Neural cell (in vitro differentiated cells): ENCODE data around the gene RAP1A. TPM values are rescaled to one million over a fixed set of nuclear protein-coding genes. Genes with fewer than 3 reads are reported as not detected.

Experiments
- H2AFZ ChIP-seq: fragments of 200-600, 300-800 bp; sonication (generic), shearing (Covaris generic); 2 replicates; pipeline ENCODE4 v1.6.0; 2014; ENCODE audit warnings: low read depth, mild to moderate bottlenecking, antibody characterized with exemption, low read length, moderate library complexity
- H3F3A ChIP-seq: fragments of 200-600 bp; shearing (Covaris generic); 2 replicates; pipeline ENCODE4 v1.6.1; 2016; ENCODE audit warnings: mild to moderate bottlenecking, moderate library complexity, mixed read lengths, antibody characterized with exemption, low read length; ENCODE audit not compliant: insufficient read depth, poor library complexity, severe bottlenecking
- H3K27ac ChIP-seq: fragments of 200-600, 300-800 bp; sonication (generic), shearing (Covaris generic); 2 replicates; pipeline ENCODE4 v1.5.1; 2014; ENCODE audit warnings: mild to moderate bottlenecking, low read length, moderate library complexity
- H3K27me3 ChIP-seq: fragments of 300-800, 200-600 bp; sonication (generic), shearing (Covaris generic); 2 replicates; pipeline ENCODE4 v1.6.0; 2014; ENCODE audit warnings: mild to moderate bottlenecking, low read depth, low read length, moderate library complexity; ENCODE audit not compliant: insufficient read depth
- H3K36me3 ChIP-seq: fragments of 300-800, 200-600 bp; sonication (generic), shearing (Covaris generic); 2 replicates; pipeline ENCODE4 v1.5.1; 2014; ENCODE audit warnings: mild to moderate bottlenecking, antibody characterized with exemption, low read length, moderate library complexity; ENCODE audit not compliant: insufficient read depth
- H3K4me2 ChIP-seq: fragments of 300-800, 200-600 bp; sonication (generic), shearing (Covaris generic); 2 replicates; pipeline ENCODE4 v1.6.0; 2014; ENCODE audit warnings: mild to moderate bottlenecking, low read length
- H3K4me3 ChIP-seq: fragments of 300-800, 200-600 bp; sonication (generic), shearing (Covaris generic); 2 replicates; pipeline ENCODE4 v1.5.1; 2014; ENCODE audit warnings: mild to moderate bottlenecking, low read length, moderate library complexity
- H3K79me2 ChIP-seq: fragments of 200-600 bp; shearing (Covaris generic); replicated peaks from 2 replicates; pipeline ENCODE4 v1.6.0; 2014; ENCODE audit warnings: mild to moderate bottlenecking, low read length, moderate library complexity; ENCODE audit not compliant: insufficient read depth
- H3K9ac ChIP-seq: fragments of 300-800, 200-600 bp; sonication (generic), shearing (Covaris generic); 2 replicates; pipeline ENCODE4 v1.6.1; 2016; ENCODE audit warnings: mild to moderate bottlenecking, low read length, mixed read lengths
- H3K9me2 ChIP-seq: fragments of 200-600 bp; shearing (Covaris generic); 2 replicates; pipeline ENCODE4 v1.6.1; 2016; ENCODE audit warnings: mild to moderate bottlenecking, low read length, mixed read lengths; ENCODE audit not compliant: insufficient read depth
- H3K9me3 ChIP-seq: fragments of 200-600, 300-800 bp; sonication (generic), shearing (Covaris generic); 2 replicates; pipeline ENCODE4 v1.6.1; 2016; ENCODE audit warnings: mild to moderate bottlenecking, mixed run types, low read length, moderate library complexity, mixed read lengths
- H4K20me1 ChIP-seq: fragments of 200-600 bp; shearing (Covaris generic); 2 replicates; pipeline ENCODE4 v1.6.1; 2016; ENCODE audit warnings: mild to moderate bottlenecking, mixed run types; ENCODE audit not compliant: insufficient read depth
- EP300 ChIP-seq: fragments of 450-650 bp; conservative IDR thresholded peaks from 2 replicates; pipeline ENCODE4 v1.6.1; 2014; ENCODE audit warnings: antibody characterized with exemption, mild to moderate bottlenecking, moderate library complexity; ENCODE audit not compliant: poor library complexity, severe bottlenecking
- EZH2 ChIP-seq: fragments of 200-600, 300-800 bp; shearing (Covaris generic), sonication (generic); IDR thresholded peaks from 2 replicates; pipeline ENCODE4 v1.6.1; 2014; ENCODE audit warnings: antibody characterized with exemption, low read length, borderline replicate concordance, mild to moderate bottlenecking; ENCODE audit not compliant: insufficient read depth, poor library complexity, severe bottlenecking
- MXI1 ChIP-seq: fragments of 450-650 bp; conservative IDR thresholded peaks from 2 replicates; pipeline ENCODE4 v1.6.1; 2014; ENCODE audit warnings: antibody characterized with exemption, mild to moderate bottlenecking; ENCODE audit not compliant: poor library complexity, severe bottlenecking
- POLR2AphosphoS5 ChIP-seq: IDR thresholded peaks from 2 replicates; pipeline ENCODE4 v1.6.1; 2012
- RAD21 ChIP-seq: fragments of 450-650 bp; conservative IDR thresholded peaks from 2 replicates; pipeline ENCODE4 v1.6.1; 2014; ENCODE audit warnings: antibody characterized with exemption, mild to moderate bottlenecking, moderate library complexity
- SMC3 ChIP-seq: fragments of 450-650 bp; conservative IDR thresholded peaks from 2 replicates; pipeline ENCODE4 v1.6.1; 2014; ENCODE audit warnings: antibody characterized with exemption, mild to moderate bottlenecking, moderate library complexity; ENCODE audit not compliant: poor library complexity
- TAF1 ChIP-seq: IDR thresholded peaks from 2 replicates; pipeline ENCODE4 v1.6.1; 2012; ENCODE audit warnings: low read depth
- polyA plus RNA-seq: library from polyadenylated mRNA; depleted of rRNA; stranded (reverse); fragments of >200 nt; gene quantifications from 2 replicates; pipeline ENCODE4 v1.2.3, GENCODE V29; 2014
- TF ChIP-seq, protein P1 (sequence below): fragments of 450-650 bp; IDR thresholded peaks from 2 replicates; pipeline ENCODE4 v1.5.1; 2014; ENCODE audit warnings: antibody characterized with exemption, mild to moderate bottlenecking, moderate library complexity; ENCODE audit not compliant: poor library complexity, severe bottlenecking
- TF ChIP-seq, protein P2 (sequence below): IDR thresholded peaks from 2 replicates; pipeline ENCODE4 v1.6.1; 2012; ENCODE audit warnings: borderline replicate concordance

Gene RAP1A
- polyA plus RNA-seq, 1 donor from 2014 or later: 28.7 TPM

DNA sequence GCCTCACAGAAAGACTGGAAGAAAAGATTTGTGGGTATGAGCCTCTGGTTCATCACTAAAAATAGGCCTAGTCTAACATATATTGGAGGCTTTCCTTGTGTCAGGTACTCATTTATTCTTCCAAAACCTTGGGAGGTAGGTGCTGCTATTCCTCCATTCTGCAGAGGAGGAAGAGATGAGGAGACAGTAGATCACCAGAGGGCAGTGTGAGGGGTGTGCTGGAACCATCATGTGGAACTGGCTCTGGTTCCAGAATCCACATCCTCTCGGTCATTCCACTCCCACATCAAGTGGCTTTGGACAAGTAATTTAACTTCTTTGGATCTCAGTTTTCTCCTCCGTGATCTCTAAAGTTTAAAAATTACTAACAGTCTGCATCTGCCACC lies 127.0 kb downstream of the RAP1A start:
- TF ChIP-seq MXI1 (no peak), SMC3 (no peak), EZH2 (no peak), EP300 (no peak), POLR2AphosphoS5 (no peak), TAF1 (no peak), RAD21 (no peak)
- TF ChIP-seq, protein P1, sequence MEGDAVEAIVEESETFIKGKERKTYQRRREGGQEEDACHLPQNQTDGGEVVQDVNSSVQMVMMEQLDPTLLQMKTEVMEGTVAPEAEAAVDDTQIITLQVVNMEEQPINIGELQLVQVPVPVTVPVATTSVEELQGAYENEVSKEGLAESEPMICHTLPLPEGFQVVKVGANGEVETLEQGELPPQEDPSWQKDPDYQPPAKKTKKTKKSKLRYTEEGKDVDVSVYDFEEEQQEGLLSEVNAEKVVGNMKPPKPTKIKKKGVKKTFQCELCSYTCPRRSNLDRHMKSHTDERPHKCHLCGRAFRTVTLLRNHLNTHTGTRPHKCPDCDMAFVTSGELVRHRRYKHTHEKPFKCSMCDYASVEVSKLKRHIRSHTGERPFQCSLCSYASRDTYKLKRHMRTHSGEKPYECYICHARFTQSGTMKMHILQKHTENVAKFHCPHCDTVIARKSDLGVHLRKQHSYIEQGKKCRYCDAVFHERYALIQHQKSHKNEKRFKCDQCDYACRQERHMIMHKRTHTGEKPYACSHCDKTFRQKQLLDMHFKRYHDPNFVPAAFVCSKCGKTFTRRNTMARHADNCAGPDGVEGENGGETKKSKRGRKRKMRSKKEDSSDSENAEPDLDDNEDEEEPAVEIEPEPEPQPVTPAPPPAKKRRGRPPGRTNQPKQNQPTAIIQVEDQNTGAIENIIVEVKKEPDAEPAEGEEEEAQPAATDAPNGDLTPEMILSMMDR: no peak
- TF ChIP-seq, protein P2, sequence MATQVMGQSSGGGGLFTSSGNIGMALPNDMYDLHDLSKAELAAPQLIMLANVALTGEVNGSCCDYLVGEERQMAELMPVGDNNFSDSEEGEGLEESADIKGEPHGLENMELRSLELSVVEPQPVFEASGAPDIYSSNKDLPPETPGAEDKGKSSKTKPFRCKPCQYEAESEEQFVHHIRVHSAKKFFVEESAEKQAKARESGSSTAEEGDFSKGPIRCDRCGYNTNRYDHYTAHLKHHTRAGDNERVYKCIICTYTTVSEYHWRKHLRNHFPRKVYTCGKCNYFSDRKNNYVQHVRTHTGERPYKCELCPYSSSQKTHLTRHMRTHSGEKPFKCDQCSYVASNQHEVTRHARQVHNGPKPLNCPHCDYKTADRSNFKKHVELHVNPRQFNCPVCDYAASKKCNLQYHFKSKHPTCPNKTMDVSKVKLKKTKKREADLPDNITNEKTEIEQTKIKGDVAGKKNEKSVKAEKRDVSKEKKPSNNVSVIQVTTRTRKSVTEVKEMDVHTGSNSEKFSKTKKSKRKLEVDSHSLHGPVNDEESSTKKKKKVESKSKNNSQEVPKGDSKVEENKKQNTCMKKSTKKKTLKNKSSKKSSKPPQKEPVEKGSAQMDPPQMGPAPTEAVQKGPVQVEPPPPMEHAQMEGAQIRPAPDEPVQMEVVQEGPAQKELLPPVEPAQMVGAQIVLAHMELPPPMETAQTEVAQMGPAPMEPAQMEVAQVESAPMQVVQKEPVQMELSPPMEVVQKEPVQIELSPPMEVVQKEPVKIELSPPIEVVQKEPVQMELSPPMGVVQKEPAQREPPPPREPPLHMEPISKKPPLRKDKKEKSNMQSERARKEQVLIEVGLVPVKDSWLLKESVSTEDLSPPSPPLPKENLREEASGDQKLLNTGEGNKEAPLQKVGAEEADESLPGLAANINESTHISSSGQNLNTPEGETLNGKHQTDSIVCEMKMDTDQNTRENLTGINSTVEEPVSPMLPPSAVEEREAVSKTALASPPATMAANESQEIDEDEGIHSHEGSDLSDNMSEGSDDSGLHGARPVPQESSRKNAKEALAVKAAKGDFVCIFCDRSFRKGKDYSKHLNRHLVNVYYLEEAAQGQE: no peak
- no peaks in the 10 kb centered on the region for H3K9me3 ChIP-seq
- H4K20me1 ChIP-seq: no peaks in the 10 kb centered on the region
- H3K4me3 ChIP-seq: no peak overlapping the region
- H3K79me2 ChIP-seq: no peaks in the 10 kb centered on the region
- peaks cover 15% of the 10 kb centered on the region for H3K36me3 ChIP-seq
- no peak overlapping the region for H3K27ac ChIP-seq
- no peaks in the 10 kb centered on the region for H3K9me2 ChIP-seq
- no peak overlapping the region for H2AFZ ChIP-seq
- no peak overlapping the region for H3K9ac ChIP-seq
- no peaks in the 10 kb centered on the region for H3K27me3 ChIP-seq
- peaks cover 4% of the 10 kb centered on the region for H3F3A ChIP-seq
- no peak overlapping the region for H3K4me2 ChIP-seq

DNA sequence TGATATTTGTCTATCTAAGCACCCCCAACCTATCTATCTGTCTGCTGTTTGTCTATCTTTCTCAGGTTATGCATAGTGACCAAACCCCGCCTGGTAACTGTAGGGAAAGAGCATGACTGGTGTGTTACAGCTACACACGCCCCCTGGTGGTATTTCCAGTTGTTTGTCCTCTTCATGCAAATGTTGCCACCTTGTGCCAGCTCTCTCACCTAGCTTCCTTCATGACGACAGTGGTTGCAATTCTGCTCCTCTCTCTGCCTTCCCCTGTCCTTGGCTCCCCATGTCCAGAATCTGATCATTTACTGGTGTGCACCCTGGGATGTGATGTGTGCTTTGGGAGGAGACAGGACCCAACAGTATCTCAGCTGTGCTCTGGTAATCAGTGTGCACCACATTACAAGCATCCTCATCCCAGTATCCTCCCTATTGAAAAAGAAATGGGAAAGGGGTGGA lies 127.7 kb downstream of the RAP1A start:
- peak overlapping the region; percentile 39 for H3K27ac ChIP-seq
- H2AFZ ChIP-seq: no peak overlapping the region
- peaks cover 4% of the 10 kb centered on the region for H3F3A ChIP-seq
- H3K9me3 ChIP-seq: no peaks in the 10 kb centered on the region
- no peaks in the 10 kb centered on the region for H4K20me1 ChIP-seq
- no peaks in the 10 kb centered on the region for H3K79me2 ChIP-seq
- H3K9me2 ChIP-seq: no peaks in the 10 kb centered on the region
- TF ChIP-seq RAD21 (peak; percentile 28), POLR2AphosphoS5 (no peak), EP300 (no peak), SMC3 (peak; percentile 32)
- TF ChIP-seq, protein P1: peak; percentile 50
- peaks cover 15% of the 10 kb centered on the region for H3K36me3 ChIP-seq
- H3K4me3 ChIP-seq: no peak overlapping the region
- H3K4me2 ChIP-seq: no peak overlapping the region
- H3K9ac ChIP-seq: no peak overlapping the region
- no peaks in the 10 kb centered on the region for H3K27me3 ChIP-seq
